A549 (cell line): ENCODE data around the gene FER. TPM values are rescaled to one million over a fixed set of nuclear protein-coding genes. Genes with fewer than 3 reads are reported as not detected.

Experiments used
- ATAC-seq, 2 experiments: fragments of 200-7000 bp in 1 of 2; fragments of >200 bp in 1 of 2; cut with Nextera tagmentation in 1 of 2; cut with Tn5 transposase in 1 of 2; 3 replicates each; pipeline versions ENCODE4 v1.8.0 to v1.9.1; 2018 to 2020; ENCODE audit warnings: mild to moderate bottlenecking in 1 of 2, moderate library complexity in 1 of 2
- CTCF ChIA-PET: fragments of 300-600 bp; sonication (Branson Sonifier 250); formaldehyde crosslinking; extraction: SDS; loops from one replicate; lab custom pipeline; 2021; ENCODE audit warnings: antibody characterized with exemption, inconsistent platforms; lab: Yijun Ruan, JAX
- POLR2A ChIA-PET: fragments of 350-600 bp; formaldehyde crosslinking; extraction: SDS; loops from one replicate; lab custom pipeline; 2021; ENCODE audit warnings: antibody characterized with exemption, inconsistent platforms; lab: Yijun Ruan, JAX
- DNase-seq, 2 experiments: peaks; one replicate each; pipeline versions ENCODE4 v3.0.0 to v3.0.0-alpha.2; 2011 to 2016; ENCODE audit warnings: low read depth in 1 of 2, low spot score in 1 of 2
- FAIRE-seq: peaks from 2 replicates; lab custom pipeline; 2011; peaks lifted over from hg19 to GRCh38; lab: Jason Lieb, UNC
- H3K27ac ChIP-seq, 2 experiments: fragments of >200 bp; sonication (Bioruptor Twin); formaldehyde crosslinking; 3 replicates each; pipeline ENCODE4 v1.5.1; 2016 to 2017
- H3K4me1 ChIP-seq: fragments of >200 bp; sonication (Bioruptor Twin); formaldehyde crosslinking; 3 replicates; pipeline ENCODE4 v1.6.1; 2016
- H3K4me2 ChIP-seq: fragments of >200 bp; sonication (Bioruptor Twin); formaldehyde crosslinking; 3 replicates; pipeline ENCODE4 v1.6.1; 2016
- H3K4me3 ChIP-seq: fragments of >200 bp; sonication (Bioruptor Twin); formaldehyde crosslinking; 3 replicates; pipeline ENCODE4 v1.5.1; 2016
- H3K9me3 ChIP-seq: fragments of >200 bp; sonication (Bioruptor Twin); formaldehyde crosslinking; 3 replicates; pipeline ENCODE4 v1.6.1; 2016
- CBX8 ChIP-seq: fragments of 200-600 bp; sonication (generic); IDR thresholded peaks from 2 replicates; pipeline ENCODE4 v1.6.1; 2016
- CEBPB ChIP-seq, 2 experiments: fragments of >200 bp in 1 of 2; sonication (Bioruptor Twin) in 1 of 2; formaldehyde crosslinking in 1 of 2; IDR thresholded peaks; 2 replicates each; pipeline ENCODE4 v1.6.1; 2012 to 2016
- CHD2 ChIP-seq: fragments of 150-350 bp; IDR thresholded peaks from 2 replicates; pipeline ENCODE4 v1.6.1; 2014; ENCODE audit warnings: low read length; ENCODE audit not compliant: partially characterized antibody
- EHF ChIP-seq: fragments of 250-450 bp; sonication (Bioruptor Pico); IDR thresholded peaks from 2 replicates; pipeline ENCODE4 v1.5.0; 2020; ENCODE audit warnings: mild to moderate bottlenecking
- EHMT2 ChIP-seq: fragments of 200-600 bp; sonication (generic); IDR thresholded peaks from 2 replicates; pipeline ENCODE4 v1.6.1; 2016; ENCODE audit warnings: antibody characterized with exemption, low read depth, mild to moderate bottlenecking, moderate library complexity
- EP300 ChIP-seq, 2 experiments: fragments of >200 bp; sonication (Bioruptor Twin); formaldehyde crosslinking; IDR thresholded peaks; 2 replicates in 1 of 2; 3 replicates in 1 of 2; pipeline ENCODE4 v1.6.1; 2016 to 2017
- ESRRA ChIP-seq: fragments of 150-350 bp; IDR thresholded peaks from 2 replicates; pipeline ENCODE4 v1.6.1; 2014; ENCODE audit warnings: mild to moderate bottlenecking, low read length, borderline replicate concordance
- GATA3 ChIP-seq: IDR thresholded peaks from 2 replicates; pipeline ENCODE4 v1.6.1; 2012; ENCODE audit warnings: borderline replicate concordance
- HDAC2 ChIP-seq: fragments of 200-600 bp; sonication (generic); IDR thresholded peaks from 2 replicates; pipeline ENCODE4 v1.6.1; 2016
- HEYL ChIP-seq: fragments of 250-450 bp; sonication (Bioruptor Pico); IDR thresholded peaks from 2 replicates; pipeline ENCODE4 v1.8.0; 2021; ENCODE audit warnings: mild to moderate bottlenecking, moderate library complexity
- HOXB5 ChIP-seq: fragments of 250-450 bp; sonication (Bioruptor Pico); IDR thresholded peaks from 2 replicates; pipeline ENCODE4 v1.5.0; 2020; ENCODE audit warnings: mild to moderate bottlenecking, moderate library complexity
- JUN ChIP-seq, 2 experiments: fragments of >200 bp; sonication (Bioruptor Twin); formaldehyde crosslinking; IDR thresholded peaks; 2 replicates in 1 of 2; 3 replicates in 1 of 2; pipeline ENCODE4 v1.6.1; 2016 to 2017
- JUNB ChIP-seq: fragments of >200 bp; sonication (Bioruptor Twin); formaldehyde crosslinking; IDR thresholded peaks from 2 replicates; pipeline ENCODE4 v1.6.1; 2016
- KDM5A ChIP-seq: fragments of 200-600 bp; sonication (generic); IDR thresholded peaks from 2 replicates; pipeline ENCODE4 v1.6.1; 2016; ENCODE audit warnings: antibody characterized with exemption, mild to moderate bottlenecking
- MAFK ChIP-seq: fragments of 450-650 bp; IDR thresholded peaks from 2 replicates; pipeline ENCODE4 v1.6.1; 2014; ENCODE audit not compliant: partially characterized antibody
- MAX ChIP-seq: IDR thresholded peaks from 2 replicates; pipeline ENCODE4 v1.6.1; 2012
- MAZ ChIP-seq: fragments of 150-350 bp; IDR thresholded peaks from 2 replicates; pipeline ENCODE4 v1.6.1; 2014; ENCODE audit warnings: antibody characterized with exemption, low read depth, low read length, borderline replicate concordance
- NFE2L2 ChIP-seq: fragments of 150-350 bp; conservative IDR thresholded peaks from 2 replicates; pipeline ENCODE4 v1.6.1; 2014; ENCODE audit warnings: low read length
- NPAS2 ChIP-seq: fragments of 250-450 bp; sonication (Bioruptor Pico); IDR thresholded peaks from 2 replicates; pipeline ENCODE4 v1.8.0; 2022; ENCODE audit warnings: mild to moderate bottlenecking, moderate library complexity, borderline replicate concordance
- PHF8 ChIP-seq: fragments of 200-600 bp; sonication (generic); IDR thresholded peaks from 2 replicates; pipeline ENCODE4 v1.6.1; 2016; ENCODE audit warnings: low read depth, mild to moderate bottlenecking, antibody characterized with exemption, moderate library complexity, borderline replicate concordance
- POLR2A ChIP-seq: IDR thresholded peaks from 2 replicates; pipeline ENCODE4 v1.6.1; 2012; ENCODE audit warnings: mild to moderate bottlenecking, low read length
- RCOR1 ChIP-seq: fragments of 150-350 bp; IDR thresholded peaks from 2 replicates; pipeline ENCODE4 v1.6.1; 2014; ENCODE audit warnings: antibody characterized with exemption, low read length, low read depth
- RFX5 ChIP-seq: fragments of 450-650 bp; IDR thresholded peaks from 2 replicates; pipeline ENCODE4 v1.7.1; 2014; ENCODE audit warnings: antibody characterized with exemption, mild to moderate bottlenecking, moderate library complexity
- RNF2 ChIP-seq: fragments of 200-600 bp; sonication (generic); IDR thresholded peaks from 2 replicates; pipeline ENCODE4 v1.6.1; 2016; ENCODE audit warnings: low read depth, mild to moderate bottlenecking, antibody characterized with exemption, moderate library complexity, borderline replicate concordance
- SMC3 ChIP-seq: fragments of >200 bp; sonication (Bioruptor Twin); formaldehyde crosslinking; IDR thresholded peaks from 3 replicates; pipeline ENCODE4 v1.6.1; 2018; ENCODE audit warnings: inconsistent platforms
- TFCP2L1 ChIP-seq: fragments of 250-450 bp; sonication (Bioruptor Pico); IDR thresholded peaks from 2 replicates; pipeline ENCODE4 v1.5.0; 2021; ENCODE audit warnings: mild to moderate bottlenecking
- USF2 ChIP-seq: fragments of 450-650 bp; IDR thresholded peaks from 2 replicates; pipeline ENCODE4 v1.6.1; 2014; ENCODE audit warnings: antibody characterized with exemption
- ZC3H11A ChIP-seq: fragments of 450-650 bp; IDR thresholded peaks from 2 replicates; pipeline ENCODE4 v1.6.1; 2014; ENCODE audit warnings: antibody characterized with exemption, mild to moderate bottlenecking
- ZFP36 ChIP-seq: fragments of 450-650 bp; IDR thresholded peaks from 2 replicates; pipeline ENCODE4 v1.6.1; 2014; ENCODE audit warnings: borderline replicate concordance; ENCODE audit not compliant: partially characterized antibody
- ZSCAN20 ChIP-seq: fragments of 250-450 bp; sonication (Bioruptor Pico); IDR thresholded peaks from 2 replicates; pipeline ENCODE4 v1.8.0; 2022; ENCODE audit warnings: mild to moderate bottlenecking, moderate library complexity
- WGBS: methylation state at CpG from one replicate; pipeline ENCODE4 v1.1.6; 2017; ENCODE audit errors: missing lambda C conversion rate; 5-methylcytosine and 5-hydroxymethylcytosine counted together
- polyA plus RNA-seq, 4 experiments: library from polyadenylated mRNA; depleted of rRNA in 3 of 4; stranded (reverse); fragments of >200 nt; fragmentation: RNase III in 1 of 4; extraction: RNeasy Plus Mini Kit Qiagen cat#74134 plus additional on column Dnase treatment in 1 of 4; gene quantifications; 2 replicates in 3 of 4; 3 replicates in 1 of 4; pipeline ENCODE4 v1.2.3, GENCODE V29; 2011 to 2017
- TF ChIP-seq, protein P1 (sequence below): fragments of 250-450 bp; sonication (Bioruptor Pico); IDR thresholded peaks from 2 replicates; pipeline ENCODE4 v1.5.0; 2020; ENCODE audit warnings: low read depth, mild to moderate bottlenecking, moderate library complexity
- TF ChIP-seq, protein P2 (sequence below): IDR thresholded peaks from 2 replicates; pipeline ENCODE4 v1.6.1; 2012; ENCODE audit warnings: low read depth, borderline replicate concordance

The FER gene
- polyA plus RNA-seq, 2 of the 4 experiments (the other 2 are of a cell fraction) = 3.6 to 12.3 TPM

DNA sequence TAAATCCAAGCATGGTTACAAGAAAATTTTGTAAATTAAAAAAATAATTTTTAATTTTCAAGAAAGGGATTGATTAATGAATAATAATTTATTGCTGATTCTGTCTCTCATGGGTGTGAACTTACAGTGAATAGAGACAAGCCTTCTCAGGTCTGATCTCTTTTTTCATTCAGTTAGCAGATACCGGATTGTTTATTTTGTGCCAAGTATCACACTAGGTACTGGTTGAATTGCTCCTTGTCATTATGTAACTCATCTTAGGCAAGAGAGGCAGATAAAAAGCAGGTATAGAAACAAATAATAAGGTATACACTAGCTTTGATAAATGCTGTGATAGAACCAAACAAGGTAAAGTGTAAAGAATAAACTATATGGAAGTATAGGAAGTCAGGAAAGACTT, 378.8 kb downstream of the FER start (continued):
- no peak for TF ChIP-seq ESRRA

DNA sequence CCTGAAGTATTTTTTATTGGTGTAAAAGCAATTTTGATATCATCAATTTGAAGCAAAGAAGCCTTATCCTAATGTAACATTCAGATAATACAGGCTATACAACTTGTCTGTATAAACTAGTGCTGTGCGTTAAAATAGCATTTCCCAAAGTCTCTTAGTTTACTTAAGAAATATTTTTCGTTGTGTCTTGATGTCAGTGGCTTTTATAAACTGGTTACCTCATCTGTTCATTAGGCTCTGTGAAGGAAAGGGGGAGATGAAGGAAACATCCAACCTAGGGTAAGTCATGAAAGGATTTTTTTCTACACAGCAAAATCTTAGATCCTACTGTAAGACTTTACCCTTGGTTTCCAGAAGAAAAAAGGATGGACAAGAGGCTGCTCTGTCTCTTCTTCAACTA, 389.2 kb downstream of the FER start:
- FAIRE-seq = no peak
- Histone ChIP-seq H3K27ac (no peak overlapping the region), H3K4me2 (no peak overlapping the region), H3K9me3 (no peaks in the 10 kb centered on the region), H3K4me1 (no peaks in the 10 kb centered on the region), H3K4me3 (no peak overlapping the region)
- no peak for TF ChIP-seq RNF2
- TF ChIP-seq JUN (IDR thresholded peaks at IDR 0.05) = no peak
- TF ChIP-seq EHMT2 = no peak
- TF ChIP-seq EHF (CRISPR knock-in tag) = no peak
- TF ChIP-seq CEBPB (IDR thresholded peaks at IDR 0.05) = no peak
- no peak for TF ChIP-seq NPAS2
- no peak for TF ChIP-seq MAZ
- no peak for TF ChIP-seq HEYL (CRISPR knock-in tag)
- TF ChIP-seq, protein P1, sequence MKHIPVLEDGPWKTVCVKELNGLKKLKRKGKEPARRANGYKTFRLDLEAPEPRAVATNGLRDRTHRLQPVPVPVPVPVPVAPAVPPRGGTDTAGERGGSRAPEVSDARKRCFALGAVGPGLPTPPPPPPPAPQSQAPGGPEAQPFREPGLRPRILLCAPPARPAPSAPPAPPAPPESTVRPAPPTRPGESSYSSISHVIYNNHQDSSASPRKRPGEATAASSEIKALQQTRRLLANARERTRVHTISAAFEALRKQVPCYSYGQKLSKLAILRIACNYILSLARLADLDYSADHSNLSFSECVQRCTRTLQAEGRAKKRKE (CRISPR knock-in tag) = no peak
- no peak for TF ChIP-seq ZFP36
- TF ChIP-seq PHF8 = no peak
- no peak for TF ChIP-seq KDM5A
- no peak for TF ChIP-seq HDAC2
- no peak for TF ChIP-seq ZC3H11A
- no peak for TF ChIP-seq TFCP2L1 (CRISPR knock-in tag)
- TF ChIP-seq NFE2L2 = no peak
- no peak for TF ChIP-seq CBX8
- TF ChIP-seq MAX = no peak
- no peak for TF ChIP-seq GATA3
- TF ChIP-seq POLR2A = no peak
- ChIA-PET CTCF (no interaction called here), POLR2A (no interaction called here)
- 60% methylated on average over 2 of the region's 2 CpGs for WGBS
- DNase-seq = no peak
- no peak for ATAC-seq

- H3K9me3 ChIP-seq = no peaks in the 10 kb centered on the region
- no peak overlapping the region for H3K27ac ChIP-seq
- peak in 1 of 2 experiments; percentile 8 for DNase-seq
- no peaks in the 10 kb centered on the region for H3K4me1 ChIP-seq
- 97% methylated on average over 4 of the region's 4 CpGs for WGBS
- POLR2A ChIA-PET = interaction anchor here (0.6 kb wide), 1 partner anchor 254 kb away, joined by 6 read pairs; no protein-coding TSS in a partner anchor
- no peak for TF ChIP-seq CHD2
- no peak for TF ChIP-seq SMC3
- no peak for TF ChIP-seq EP300 (IDR thresholded peaks at IDR 0.05)
- TF ChIP-seq USF2 = no peak
- no peak for TF ChIP-seq MAFK
- TF ChIP-seq HOXB5 (CRISPR knock-in tag) = no peak
- TF ChIP-seq, protein P2, sequence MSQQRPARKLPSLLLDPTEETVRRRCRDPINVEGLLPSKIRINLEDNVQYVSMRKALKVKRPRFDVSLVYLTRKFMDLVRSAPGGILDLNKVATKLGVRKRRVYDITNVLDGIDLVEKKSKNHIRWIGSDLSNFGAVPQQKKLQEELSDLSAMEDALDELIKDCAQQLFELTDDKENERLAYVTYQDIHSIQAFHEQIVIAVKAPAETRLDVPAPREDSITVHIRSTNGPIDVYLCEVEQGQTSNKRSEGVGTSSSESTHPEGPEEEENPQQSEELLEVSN = no peak
- no peak for TF ChIP-seq RCOR1
- TF ChIP-seq JUNB = no peak
- TF ChIP-seq RFX5 = no peak
- TF ChIP-seq, protein P1 (CRISPR knock-in tag) = no peak
- TF ChIP-seq ZFP36 = no peak
- TF ChIP-seq KDM5A = no peak
- no peak for TF ChIP-seq ZSCAN20 (CRISPR knock-in tag)
- FAIRE-seq = no peak
- no peak overlapping the region for H3K4me3 ChIP-seq
- CTCF ChIA-PET = no interaction called here
- H3K4me2 ChIP-seq = no peak overlapping the region
- peak in 1 of 2 experiments; percentile 66; a peak in 3 of 6 replicates for ATAC-seq
These were observed 393.8 kb downstream of the FER start for GRCh38 chr5:109141222-109142200.
